ENCODE measurements around the gene NT5C1B. TPM values are rescaled to one million over a fixed set of nuclear protein-coding genes. Genes with fewer than 3 reads are reported as not detected.

NT5C1B gene
- total RNA-seq, 1 donor from 2014 or later = not detected

DNA sequence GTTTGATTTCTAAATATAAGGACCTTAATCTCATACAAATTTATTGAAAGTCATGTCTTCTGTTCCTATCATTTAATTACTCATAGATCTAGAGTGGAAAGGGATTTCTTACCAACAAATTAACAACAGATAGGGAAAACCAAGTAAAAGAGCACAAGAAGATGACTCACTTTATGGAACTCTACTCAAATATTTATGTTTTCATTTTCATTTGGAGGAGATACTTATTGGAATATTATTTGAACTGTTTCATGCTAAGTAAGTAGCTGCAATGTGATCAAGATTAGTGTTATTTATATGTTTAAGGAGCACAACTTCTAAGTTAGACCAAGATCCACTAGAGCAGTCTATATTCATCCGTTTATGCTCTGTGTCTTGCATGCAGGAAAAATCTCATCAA lies 1.3 kb downstream of the NT5C1B start:
- Histone ChIP-seq H3K27me3 (ENCODE audit: control insufficient read depth in 3 of 3, insufficient read depth in 3 of 3, low read length in 3 of 3) (no peaks in the 10 kb centered on the region), H3K9me3 (ENCODE audit: control insufficient read depth in 3 of 3, low read length in 3 of 3) (no peaks in the 10 kb centered on the region), H3K9ac (ENCODE audit: low read depth in 1 of 3, low read length in 3 of 3) (no peak overlapping the region), H3K4me1 (ENCODE audit: control insufficient read depth in 3 of 3, insufficient read depth in 3 of 3, low read length in 3 of 3) (no peaks in the 10 kb centered on the region), H3K36me3 (ENCODE audit: control insufficient read depth in 3 of 3, insufficient read depth in 3 of 3, low read length in 3 of 3) (no peaks in the 10 kb centered on the region), H3K27ac (ENCODE audit: low read depth, low read length) (no peak overlapping the region), H3K4me3 (ENCODE audit: low read length in 3 of 3) (no peak overlapping the region)

DNA sequence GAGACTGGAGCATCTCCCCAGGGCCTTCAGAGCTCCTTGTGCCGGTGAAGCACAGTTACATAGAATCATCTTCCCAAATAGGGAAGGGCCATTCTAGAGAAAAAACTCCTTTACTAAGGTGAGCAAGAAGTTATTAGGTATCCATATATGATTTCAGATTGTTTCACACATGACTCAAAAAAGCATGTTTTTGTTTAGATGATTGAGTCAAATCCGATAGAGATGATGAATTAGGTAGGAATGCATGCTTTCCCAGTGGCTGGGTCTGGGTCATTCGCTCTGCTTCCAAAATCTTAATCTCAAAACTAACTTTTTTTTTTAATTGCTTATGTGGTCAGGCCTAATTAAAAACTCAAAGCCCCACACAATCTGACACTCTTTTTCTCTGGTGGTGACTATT lies 3.8 kb downstream of the NT5C1B start:
- Histone ChIP-seq H3K27me3 (ENCODE audit: control insufficient read depth in 3 of 3, insufficient read depth in 3 of 3, low read length in 3 of 3) (no peaks in the 10 kb centered on the region), H3K4me3 (ENCODE audit: low read length in 3 of 3) (no peak overlapping the region), H3K36me3 (ENCODE audit: control insufficient read depth in 3 of 3, insufficient read depth in 3 of 3, low read length in 3 of 3) (no peaks in the 10 kb centered on the region), H3K9me3 (ENCODE audit: control insufficient read depth in 3 of 3, low read length in 3 of 3) (no peaks in the 10 kb centered on the region), H3K9ac (ENCODE audit: low read depth in 1 of 3, low read length in 3 of 3) (no peak overlapping the region), H3K27ac (ENCODE audit: low read depth, low read length) (no peak overlapping the region), H3K4me1 (ENCODE audit: control insufficient read depth in 3 of 3, insufficient read depth in 3 of 3, low read length in 3 of 3) (no peaks in the 10 kb centered on the region)

GRCh38 chr2:18584608-18584954 lies 4.8 kb downstream of the NT5C1B start:
- Histone ChIP-seq H3K9ac (ENCODE audit: low read depth in 1 of 3, low read length in 3 of 3) (no peak overlapping the region), H3K27me3 (ENCODE audit: control insufficient read depth in 3 of 3, insufficient read depth in 3 of 3, low read length in 3 of 3) (no peaks in the 10 kb centered on the region), H3K4me3 (ENCODE audit: low read length in 3 of 3) (no peak overlapping the region), H3K36me3 (ENCODE audit: control insufficient read depth in 3 of 3, insufficient read depth in 3 of 3, low read length in 3 of 3) (no peaks in the 10 kb centered on the region), H3K9me3 (ENCODE audit: control insufficient read depth in 3 of 3, low read length in 3 of 3) (no peaks in the 10 kb centered on the region), H3K4me1 (ENCODE audit: control insufficient read depth in 3 of 3, insufficient read depth in 3 of 3, low read length in 3 of 3) (no peaks in the 10 kb centered on the region), H3K27ac (ENCODE audit: low read depth, low read length) (no peak overlapping the region)

- no peak overlapping the region for H3K9ac ChIP-seq (ENCODE audit: low read depth in 1 of 3, low read length in 3 of 3)
- no peaks in the 10 kb centered on the region for H3K9me3 ChIP-seq (ENCODE audit: control insufficient read depth in 3 of 3, low read length in 3 of 3)
- no peaks in the 10 kb centered on the region for H3K4me1 ChIP-seq (ENCODE audit: control insufficient read depth in 3 of 3, insufficient read depth in 3 of 3, low read length in 3 of 3)
- H3K4me3 ChIP-seq (ENCODE audit: low read length in 3 of 3) = no peak overlapping the region
- H3K36me3 ChIP-seq (ENCODE audit: control insufficient read depth in 3 of 3, insufficient read depth in 3 of 3, low read length in 3 of 3) = no peaks in the 10 kb centered on the region
- H3K27ac ChIP-seq (ENCODE audit: low read depth, low read length) = no peak overlapping the region
- H3K27me3 ChIP-seq (ENCODE audit: control insufficient read depth in 3 of 3, insufficient read depth in 3 of 3, low read length in 3 of 3) = no peaks in the 10 kb centered on the region
These were observed 5.3 kb downstream of the NT5C1B start for GRCh38 chr2:18583905-18584607.

DNA sequence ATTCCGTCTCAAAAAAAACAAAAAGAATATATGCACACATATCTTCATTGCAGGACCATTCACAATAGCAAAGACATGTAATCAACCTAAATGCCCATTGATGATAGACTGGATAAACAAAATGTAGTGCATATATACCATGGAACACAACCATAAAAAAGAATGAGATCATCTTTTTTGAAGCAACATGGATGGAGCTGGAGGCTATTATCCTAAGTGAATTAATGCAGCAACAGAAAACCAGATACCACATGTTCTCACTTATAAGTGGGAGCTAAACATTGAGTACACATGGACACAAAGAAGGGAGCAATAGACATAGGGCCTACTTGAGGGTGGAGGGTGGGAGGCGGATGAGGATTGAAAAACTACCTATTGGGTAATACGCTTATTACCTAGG lies 8.8 kb downstream of the NT5C1B start:
- H3K27ac ChIP-seq (ENCODE audit: low read depth, low read length) = no peak overlapping the region
- H3K4me3 ChIP-seq (ENCODE audit: low read length in 3 of 3) = no peak overlapping the region
- no peaks in the 10 kb centered on the region for H3K4me1 ChIP-seq (ENCODE audit: control insufficient read depth in 3 of 3, insufficient read depth in 3 of 3, low read length in 3 of 3)
- no peak overlapping the region for H3K9ac ChIP-seq (ENCODE audit: low read depth in 1 of 3, low read length in 3 of 3)
- no peaks in the 10 kb centered on the region for H3K36me3 ChIP-seq (ENCODE audit: control insufficient read depth in 3 of 3, insufficient read depth in 3 of 3, low read length in 3 of 3)
- H3K27me3 ChIP-seq (ENCODE audit: control insufficient read depth in 3 of 3, insufficient read depth in 3 of 3, low read length in 3 of 3) = no peaks in the 10 kb centered on the region
- peaks cover 0 to 4% (median 0%) of the 10 kb centered on the region in 3 donors for H3K9me3 ChIP-seq (ENCODE audit: control insufficient read depth in 3 of 3, low read length in 3 of 3)

- H3K9me3 ChIP-seq (ENCODE audit: control insufficient read depth in 3 of 3, low read length in 3 of 3) = peaks cover 0 to 4% (median 0%) of the 10 kb centered on the region in 3 donors
- H3K36me3 ChIP-seq (ENCODE audit: control insufficient read depth in 3 of 3, insufficient read depth in 3 of 3, low read length in 3 of 3) = no peaks in the 10 kb centered on the region
- H3K27me3 ChIP-seq (ENCODE audit: control insufficient read depth in 3 of 3, insufficient read depth in 3 of 3, low read length in 3 of 3) = no peaks in the 10 kb centered on the region
- H3K4me3 ChIP-seq (ENCODE audit: low read length in 3 of 3) = no peak overlapping the region
- H3K27ac ChIP-seq (ENCODE audit: low read depth, low read length) = no peak overlapping the region
- no peaks in the 10 kb centered on the region for H3K4me1 ChIP-seq (ENCODE audit: control insufficient read depth in 3 of 3, insufficient read depth in 3 of 3, low read length in 3 of 3)
- H3K9ac ChIP-seq (ENCODE audit: low read depth in 1 of 3, low read length in 3 of 3) = no peak overlapping the region
These were observed 11.3 kb downstream of the NT5C1B start for GRCh38 chr2:18578033-18578432.

DNA sequence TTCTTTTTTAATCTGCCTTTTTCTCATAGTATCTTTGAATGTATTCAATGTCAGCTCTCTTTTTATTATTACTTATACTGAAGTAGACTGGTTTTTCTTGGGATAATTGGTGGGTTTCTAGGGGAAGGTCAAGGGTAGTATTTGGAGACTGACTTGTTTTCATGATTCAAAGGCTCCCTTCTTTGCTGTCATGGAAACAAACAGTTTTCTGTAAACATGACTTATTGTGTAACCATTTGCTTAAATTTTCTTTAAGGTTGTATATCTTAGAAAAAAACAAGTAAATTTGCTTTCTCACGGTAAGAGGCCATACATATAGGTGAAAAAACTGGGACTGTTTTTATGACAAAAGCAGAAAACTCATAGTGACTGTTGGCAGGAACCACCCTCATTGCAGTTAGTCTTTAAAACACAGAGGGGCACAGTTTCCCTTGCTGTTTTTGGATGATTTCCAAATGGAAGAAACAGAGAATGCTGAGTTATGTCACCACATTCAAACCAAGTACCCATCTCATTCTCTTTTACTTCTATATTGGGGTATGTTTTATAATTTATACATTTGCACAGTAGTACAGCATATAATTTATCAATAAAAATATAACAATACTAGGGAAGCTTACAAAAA lies 23.1 kb downstream of the NT5C1B start:
- no peak overlapping the region for H3K4me3 ChIP-seq (ENCODE audit: low read length in 3 of 3)
- peaks cover 0 to 3% (median 0%) of the 10 kb centered on the region in 3 donors for H3K36me3 ChIP-seq (ENCODE audit: control insufficient read depth in 3 of 3, insufficient read depth in 3 of 3, low read length in 3 of 3)
- no peaks in the 10 kb centered on the region for H3K27me3 ChIP-seq (ENCODE audit: control insufficient read depth in 3 of 3, insufficient read depth in 3 of 3, low read length in 3 of 3)
- H3K27ac ChIP-seq (ENCODE audit: low read depth, low read length) = no peak overlapping the region
- no peak overlapping the region for H3K9ac ChIP-seq (ENCODE audit: low read depth in 1 of 3, low read length in 3 of 3)
- peaks cover 0 to 2% (median 0%) of the 10 kb centered on the region in 3 donors for H3K9me3 ChIP-seq (ENCODE audit: control insufficient read depth in 3 of 3, low read length in 3 of 3)
- peaks cover 2 to 3% (median 2%) of the 10 kb centered on the region in 3 donors for H3K4me1 ChIP-seq (ENCODE audit: control insufficient read depth in 3 of 3, insufficient read depth in 3 of 3, low read length in 3 of 3)

DNA sequence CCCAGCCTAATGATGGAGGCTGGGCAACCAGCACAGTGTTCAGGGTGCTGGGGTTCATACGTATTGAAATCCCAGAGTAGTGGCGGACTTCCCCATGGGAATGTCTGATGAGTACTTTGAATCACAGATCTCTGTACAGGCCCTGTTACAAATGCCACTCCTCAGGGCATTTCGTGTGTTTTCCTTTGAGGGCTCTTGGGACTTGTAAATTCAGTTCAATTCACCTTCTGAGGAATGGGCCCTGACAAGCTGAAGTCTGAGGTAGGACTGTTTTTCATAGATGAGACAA lies 28.6 kb downstream of the NT5C1B start:
- Histone ChIP-seq H3K9ac (ENCODE audit: low read depth in 1 of 3, low read length in 3 of 3) (peak overlapping the region; percentile 78 to 93 (median 87)), H3K4me3 (ENCODE audit: low read length in 3 of 3) (peak overlapping the region; percentile 86 to 94 (median 86)), H3K36me3 (ENCODE audit: control insufficient read depth in 3 of 3, insufficient read depth in 3 of 3, low read length in 3 of 3) (peaks cover 0 to 3% (median 0%) of the 10 kb centered on the region in 3 donors), H3K27me3 (ENCODE audit: control insufficient read depth in 3 of 3, insufficient read depth in 3 of 3, low read length in 3 of 3) (no peaks in the 10 kb centered on the region), H3K9me3 (ENCODE audit: control insufficient read depth in 3 of 3, low read length in 3 of 3) (peaks cover 0 to 2% (median 0%) of the 10 kb centered on the region in 3 donors), H3K27ac (ENCODE audit: low read depth, low read length) (peak overlapping the region; percentile 96), H3K4me1 (ENCODE audit: control insufficient read depth in 3 of 3, insufficient read depth in 3 of 3, low read length in 3 of 3) (peaks cover 26 to 34% (median 29%) of the 10 kb centered on the region in 3 donors)

DNA sequence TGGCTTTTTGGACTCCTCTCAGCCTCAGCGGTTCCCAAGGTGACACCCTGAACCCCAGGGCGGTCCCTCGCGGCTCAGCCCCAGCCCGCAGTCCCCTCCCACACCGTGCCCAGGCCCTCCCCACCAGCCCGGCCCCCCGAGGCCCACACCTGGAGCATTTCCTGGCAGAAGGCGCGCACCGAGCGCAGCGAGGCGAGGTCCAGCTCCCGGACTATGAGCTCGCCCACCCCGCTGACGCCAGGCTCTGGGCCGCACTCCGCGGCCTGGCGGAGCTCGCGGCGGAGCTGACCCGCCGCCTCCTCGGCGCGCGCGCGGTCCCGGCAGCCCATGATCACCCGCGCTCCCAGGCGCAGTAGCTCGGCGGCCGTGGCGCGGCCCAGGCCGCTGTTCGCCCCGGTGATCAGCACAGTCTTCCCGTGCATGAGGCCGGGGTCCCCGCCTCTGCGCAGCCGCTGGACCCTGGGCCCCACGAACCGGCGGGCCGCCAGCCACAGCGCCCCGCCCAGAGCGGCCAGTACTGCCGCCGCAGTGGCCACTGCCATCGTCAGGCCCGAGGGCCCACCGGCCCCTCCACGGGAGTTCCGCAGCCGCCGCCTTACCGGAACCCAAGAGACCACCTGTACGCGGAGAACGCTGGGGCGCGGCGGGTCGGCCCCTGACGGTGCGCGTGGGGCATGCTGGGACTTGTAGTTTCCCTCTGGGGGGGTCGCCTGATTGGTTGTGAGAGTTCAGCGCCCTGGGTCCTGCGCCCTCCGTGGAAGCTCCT lies 29.2 kb downstream of the NT5C1B start, which contains the start of gene RDH14:
Gene RDH14 (minus strand): TSS at position 623 of the 766 bp plus-strand sequence. CDS start 81 bp downstream, at position 542.
- Histone ChIP-seq H3K9ac (ENCODE audit: low read depth in 1 of 3, low read length in 3 of 3) (peak within 1 kb of the TSS; percentile 78 to 93 (median 87)), H3K27me3 (ENCODE audit: control insufficient read depth in 3 of 3, insufficient read depth in 3 of 3, low read length in 3 of 3) (no peaks in the 10 kb centered on the region), H3K9me3 (ENCODE audit: control insufficient read depth in 3 of 3, low read length in 3 of 3) (peaks cover 0 to 2% (median 0%) of the 10 kb centered on the region in 3 donors), H3K36me3 (ENCODE audit: control insufficient read depth in 3 of 3, insufficient read depth in 3 of 3, low read length in 3 of 3) (peaks cover 1 to 6% (median 2%) of the 10 kb centered on the region in 3 donors), H3K27ac (ENCODE audit: low read depth, low read length) (peak within 1 kb of the TSS; percentile 96), H3K4me1 (ENCODE audit: control insufficient read depth in 3 of 3, insufficient read depth in 3 of 3, low read length in 3 of 3) (peaks cover 26 to 34% (median 29%) of the 10 kb centered on the region in 3 donors), H3K4me3 (ENCODE audit: low read length in 3 of 3) (peak within 1 kb of the TSS; percentile 86 to 94 (median 86))

Data from skeletal muscle tissue (tissue), 4 donors.